Stomach (tissue), 4 donors: Measurements from ENCODE around the gene NRG2.

Experiments used
- EP300 ChIP-seq: sonication (generic); formaldehyde crosslinking; IDR thresholded peaks from one replicate; pipeline ENCODE4 v1.6.1; 2017; ENCODE audit warnings: antibody characterized with exemption
- POLR2A ChIP-seq, 4 donors: fragments of 450-650 bp; IDR thresholded peaks; one replicate each; pipeline ENCODE4 v1.6.1; 2016; ENCODE audit warnings: antibody characterized with exemption in 4 of 4, control low read depth in 2 of 4, mild to moderate bottlenecking in 1 of 4, moderate library complexity in 1 of 4
- POLR2AphosphoS5 ChIP-seq, 3 donors: sonication (generic); formaldehyde crosslinking; IDR thresholded peaks; one replicate each; pipeline ENCODE4 v1.6.1; 2016; ENCODE audit warnings: antibody characterized with exemption in 3 of 3
- TF ChIP-seq, protein P1 (sequence below), 7 experiments: fragments of 450-650 bp in 4 of 7; fragments of 200-600 bp in 3 of 7; sonication (generic) in 3 of 7; IDR thresholded peaks; one replicate each; pipeline ENCODE4 v1.5.1; 2016 to 2019; ENCODE audit warnings: antibody characterized with exemption in 7 of 7, control low read depth in 2 of 7, mild to moderate bottlenecking in 1 of 7

DNA sequence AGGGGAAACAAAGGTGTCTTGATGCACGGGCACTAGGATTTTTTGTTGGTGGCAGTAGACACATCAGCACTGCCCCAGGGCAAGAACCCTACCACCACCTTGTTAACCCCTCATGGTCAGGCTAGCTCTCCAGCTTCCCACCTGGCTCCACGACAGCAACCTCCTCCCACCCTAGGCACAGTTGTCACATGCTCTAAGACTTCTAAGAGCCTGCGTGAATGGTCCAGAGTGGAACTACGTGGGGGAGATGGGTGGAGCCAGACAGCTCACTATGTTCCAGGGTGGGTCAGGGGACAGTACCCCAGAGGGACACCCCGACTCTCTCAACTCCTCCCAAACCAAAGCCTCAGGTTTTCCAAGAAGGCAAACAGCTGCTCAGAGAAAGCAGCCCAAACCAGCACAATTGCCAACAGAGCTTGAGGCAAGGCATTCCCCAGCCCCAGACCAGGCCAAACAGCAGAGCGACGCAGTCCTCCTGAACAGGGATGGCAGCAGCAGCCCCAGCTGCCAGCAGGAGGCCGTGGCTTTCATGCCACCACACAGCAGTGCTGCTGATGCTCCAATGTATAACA lies 78.0 kb downstream of the NRG2 start:
- TF ChIP-seq, protein P1, sequence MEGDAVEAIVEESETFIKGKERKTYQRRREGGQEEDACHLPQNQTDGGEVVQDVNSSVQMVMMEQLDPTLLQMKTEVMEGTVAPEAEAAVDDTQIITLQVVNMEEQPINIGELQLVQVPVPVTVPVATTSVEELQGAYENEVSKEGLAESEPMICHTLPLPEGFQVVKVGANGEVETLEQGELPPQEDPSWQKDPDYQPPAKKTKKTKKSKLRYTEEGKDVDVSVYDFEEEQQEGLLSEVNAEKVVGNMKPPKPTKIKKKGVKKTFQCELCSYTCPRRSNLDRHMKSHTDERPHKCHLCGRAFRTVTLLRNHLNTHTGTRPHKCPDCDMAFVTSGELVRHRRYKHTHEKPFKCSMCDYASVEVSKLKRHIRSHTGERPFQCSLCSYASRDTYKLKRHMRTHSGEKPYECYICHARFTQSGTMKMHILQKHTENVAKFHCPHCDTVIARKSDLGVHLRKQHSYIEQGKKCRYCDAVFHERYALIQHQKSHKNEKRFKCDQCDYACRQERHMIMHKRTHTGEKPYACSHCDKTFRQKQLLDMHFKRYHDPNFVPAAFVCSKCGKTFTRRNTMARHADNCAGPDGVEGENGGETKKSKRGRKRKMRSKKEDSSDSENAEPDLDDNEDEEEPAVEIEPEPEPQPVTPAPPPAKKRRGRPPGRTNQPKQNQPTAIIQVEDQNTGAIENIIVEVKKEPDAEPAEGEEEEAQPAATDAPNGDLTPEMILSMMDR (IDR thresholded peaks at IDR 0.05) = no peak
- TF ChIP-seq POLR2A (IDR thresholded peaks at IDR 0.05) (no peak), EP300 (no peak), POLR2AphosphoS5 (IDR thresholded peaks at IDR 0.05) (no peak)
